ENCODE results near the gene FBXO39. TPM values are rescaled to one million over a fixed set of nuclear protein-coding genes. Genes with fewer than 3 reads are reported as not detected.
"Not testable (repeated sequence)": the region's sequence is repeated elsewhere in the genome, so short reads cannot be mapped to it uniquely, and the experiment has no call there.

The FBXO39 gene
- total RNA-seq, 1 donor from 2014 or later, result not detected

DNA sequence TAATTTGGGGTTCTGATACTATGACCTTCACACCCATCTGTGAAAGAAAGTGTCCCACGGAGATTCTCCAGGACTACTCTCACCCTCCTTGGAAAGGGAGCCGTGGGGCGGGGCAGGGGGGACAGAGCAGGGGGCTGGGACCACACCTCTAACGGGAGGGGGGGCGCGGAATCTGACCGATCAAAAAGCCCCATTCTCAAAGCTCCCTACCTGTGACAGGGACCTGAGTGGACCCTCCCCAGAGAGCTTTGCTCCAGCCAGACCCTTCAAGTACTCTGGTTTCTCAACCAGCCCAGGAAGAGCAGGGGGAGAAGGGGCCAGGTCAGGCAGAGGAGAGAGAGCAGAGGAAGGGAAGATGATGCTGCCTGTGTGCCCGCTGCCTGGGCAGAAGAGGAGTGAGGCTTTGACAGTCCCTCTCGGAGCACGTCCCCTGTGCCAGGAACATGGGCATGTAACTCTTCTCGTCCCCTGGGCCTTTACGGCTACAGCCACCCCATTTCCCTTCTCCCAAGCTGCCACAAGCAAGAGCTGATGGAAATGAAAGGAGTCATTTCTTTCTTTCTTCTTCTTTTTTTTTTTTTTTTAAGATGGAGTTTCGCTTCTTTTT is 19.5 kb upstream of the FBXO39 start:
- TF ChIP-seq, protein P1, sequence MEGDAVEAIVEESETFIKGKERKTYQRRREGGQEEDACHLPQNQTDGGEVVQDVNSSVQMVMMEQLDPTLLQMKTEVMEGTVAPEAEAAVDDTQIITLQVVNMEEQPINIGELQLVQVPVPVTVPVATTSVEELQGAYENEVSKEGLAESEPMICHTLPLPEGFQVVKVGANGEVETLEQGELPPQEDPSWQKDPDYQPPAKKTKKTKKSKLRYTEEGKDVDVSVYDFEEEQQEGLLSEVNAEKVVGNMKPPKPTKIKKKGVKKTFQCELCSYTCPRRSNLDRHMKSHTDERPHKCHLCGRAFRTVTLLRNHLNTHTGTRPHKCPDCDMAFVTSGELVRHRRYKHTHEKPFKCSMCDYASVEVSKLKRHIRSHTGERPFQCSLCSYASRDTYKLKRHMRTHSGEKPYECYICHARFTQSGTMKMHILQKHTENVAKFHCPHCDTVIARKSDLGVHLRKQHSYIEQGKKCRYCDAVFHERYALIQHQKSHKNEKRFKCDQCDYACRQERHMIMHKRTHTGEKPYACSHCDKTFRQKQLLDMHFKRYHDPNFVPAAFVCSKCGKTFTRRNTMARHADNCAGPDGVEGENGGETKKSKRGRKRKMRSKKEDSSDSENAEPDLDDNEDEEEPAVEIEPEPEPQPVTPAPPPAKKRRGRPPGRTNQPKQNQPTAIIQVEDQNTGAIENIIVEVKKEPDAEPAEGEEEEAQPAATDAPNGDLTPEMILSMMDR (IDR thresholded peaks at IDR 0.05; ENCODE audit: unreplicated experiment), result no peak
- DNase-seq (ENCODE audit: low spot score, unreplicated experiment), result no peak
- no peaks in the 10 kb centered on the region for H3K36me3 Mint-ChIP-seq (ENCODE audit: insufficient read depth)
- H3K4me1 Mint-ChIP-seq (ENCODE audit: low read depth), result no peaks in the 10 kb centered on the region
- H3K9me3 Mint-ChIP-seq (ENCODE audit: low read depth), result no peaks in the 10 kb centered on the region
- H3K27me3 Mint-ChIP-seq, result peaks cover 18% of the 10 kb centered on the region
- H3K4me3 Mint-ChIP-seq (ENCODE audit: low read depth), result no peak overlapping the region
- no peak overlapping the region for H3K27ac Mint-ChIP-seq

DNA sequence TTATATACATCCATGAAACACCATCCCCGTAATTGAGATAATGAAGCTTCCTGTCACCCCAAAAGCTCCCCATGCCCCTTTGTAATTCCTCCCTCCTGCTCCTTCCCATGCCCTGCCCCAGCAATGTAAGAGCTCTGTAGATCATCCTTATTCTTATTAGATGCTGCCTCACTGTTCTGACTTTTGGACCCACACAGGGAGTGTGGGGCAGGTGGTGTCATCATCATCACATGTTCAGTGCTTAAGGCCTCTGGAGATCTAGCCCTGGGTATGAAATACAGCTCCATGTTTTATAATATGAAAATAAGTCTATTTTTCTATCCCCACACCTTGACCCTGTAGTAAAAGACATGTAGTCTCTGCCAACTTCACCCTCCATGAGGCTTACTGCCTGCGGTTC is 18.3 kb upstream of the FBXO39 start:
- Mint-ChIP-seq H3K4me3 (ENCODE audit: low read depth) (no peak overlapping the region), H3K27me3 (peaks cover 22% of the 10 kb centered on the region), H3K36me3 (ENCODE audit: insufficient read depth) (no peaks in the 10 kb centered on the region), H3K4me1 (ENCODE audit: low read depth) (no peaks in the 10 kb centered on the region), H3K27ac (no peak overlapping the region), H3K9me3 (ENCODE audit: low read depth) (no peaks in the 10 kb centered on the region)
- TF ChIP-seq, protein P1 (IDR thresholded peaks at IDR 0.05; ENCODE audit: unreplicated experiment), result no peak
- DNase-seq (ENCODE audit: low spot score, unreplicated experiment), result no peak

DNA sequence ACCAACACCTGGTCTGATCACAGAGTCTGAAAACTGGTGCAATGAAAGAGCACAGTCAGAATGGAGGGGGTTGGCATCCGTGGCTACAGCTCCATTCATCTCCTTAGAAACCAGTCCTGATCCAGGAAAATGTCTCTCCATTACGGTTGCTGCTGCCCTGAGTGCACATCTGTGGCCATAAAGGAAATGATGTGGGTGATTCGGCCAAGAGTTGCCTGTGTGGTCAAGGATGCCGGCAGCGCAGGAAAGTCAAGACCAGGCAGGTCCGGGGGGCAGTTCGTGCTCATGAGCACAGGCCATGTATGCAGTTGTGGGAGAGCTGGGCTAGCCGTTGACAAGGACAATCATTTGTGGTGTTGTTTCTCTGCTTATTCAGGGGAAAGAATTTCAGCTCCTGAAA is 14.2 kb upstream of the FBXO39 start:
- Mint-ChIP-seq H3K9me3 (ENCODE audit: low read depth) (peaks cover 4% of the 10 kb centered on the region), H3K4me3 (ENCODE audit: low read depth) (no peak overlapping the region), H3K4me1 (ENCODE audit: low read depth) (no peaks in the 10 kb centered on the region), H3K27ac (no peak overlapping the region), H3K36me3 (ENCODE audit: insufficient read depth) (no peaks in the 10 kb centered on the region), H3K27me3 (peaks cover 23% of the 10 kb centered on the region)
- TF ChIP-seq, protein P1 (IDR thresholded peaks at IDR 0.05; ENCODE audit: unreplicated experiment), result no peak
- no peak for DNase-seq (ENCODE audit: low spot score, unreplicated experiment)

DNA sequence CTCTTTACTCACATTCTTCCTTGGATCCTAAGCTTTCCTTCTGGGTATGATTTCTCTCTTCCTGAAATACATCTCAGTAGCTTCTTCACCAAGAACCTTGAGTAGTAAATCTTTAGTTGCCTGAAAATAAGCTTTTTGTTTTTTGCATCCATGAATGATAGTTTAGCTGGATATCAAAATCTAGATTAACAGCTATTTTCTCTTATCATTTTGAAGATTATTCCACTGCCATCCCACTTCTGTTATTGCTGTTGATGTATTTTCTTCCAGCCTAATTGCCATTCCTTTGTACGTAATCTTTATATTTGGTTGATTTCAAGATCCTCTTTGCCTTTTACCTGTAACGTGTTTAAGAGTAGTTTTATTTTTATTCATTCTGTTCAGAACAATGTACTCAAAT is 7.6 kb upstream of the FBXO39 start:
- H3K4me1 Mint-ChIP-seq (ENCODE audit: low read depth), result no peaks in the 10 kb centered on the region
- peaks cover 16% of the 10 kb centered on the region for H3K27me3 Mint-ChIP-seq
- H3K27ac Mint-ChIP-seq, result no peak overlapping the region
- TF ChIP-seq, protein P1 (IDR thresholded peaks at IDR 0.05; ENCODE audit: unreplicated experiment), result no peak
- peaks cover 15% of the 10 kb centered on the region for H3K9me3 Mint-ChIP-seq (ENCODE audit: low read depth)
- no peak overlapping the region for H3K4me3 Mint-ChIP-seq (ENCODE audit: low read depth)
- H3K36me3 Mint-ChIP-seq (ENCODE audit: insufficient read depth), result peaks cover 4% of the 10 kb centered on the region
- DNase-seq (ENCODE audit: low spot score, unreplicated experiment), result no peak

DNA sequence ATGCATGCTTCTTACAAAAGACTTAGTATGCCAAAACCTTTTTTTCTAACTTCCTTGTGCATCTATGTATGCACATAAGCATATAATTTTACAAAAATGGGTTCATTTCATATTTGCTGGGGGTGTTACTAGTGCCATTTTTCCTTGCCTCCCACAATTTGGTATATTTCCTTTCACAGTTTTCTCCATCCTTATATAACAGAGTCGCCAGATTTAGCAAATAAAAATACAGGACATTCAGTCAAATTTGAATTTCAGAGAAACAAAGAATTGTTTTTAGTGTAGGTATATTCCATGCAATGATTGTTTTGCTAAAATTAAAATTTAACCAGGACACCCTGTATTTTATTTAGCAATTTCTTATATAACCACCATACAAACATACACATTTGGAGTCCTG is 4.0 kb upstream of the FBXO39 start:
- H3K27me3 Mint-ChIP-seq, result peaks cover 35% of the 10 kb centered on the region
- H3K4me3 Mint-ChIP-seq (ENCODE audit: low read depth), result no peak overlapping the region
- H3K27ac Mint-ChIP-seq, result no peak overlapping the region

DNA sequence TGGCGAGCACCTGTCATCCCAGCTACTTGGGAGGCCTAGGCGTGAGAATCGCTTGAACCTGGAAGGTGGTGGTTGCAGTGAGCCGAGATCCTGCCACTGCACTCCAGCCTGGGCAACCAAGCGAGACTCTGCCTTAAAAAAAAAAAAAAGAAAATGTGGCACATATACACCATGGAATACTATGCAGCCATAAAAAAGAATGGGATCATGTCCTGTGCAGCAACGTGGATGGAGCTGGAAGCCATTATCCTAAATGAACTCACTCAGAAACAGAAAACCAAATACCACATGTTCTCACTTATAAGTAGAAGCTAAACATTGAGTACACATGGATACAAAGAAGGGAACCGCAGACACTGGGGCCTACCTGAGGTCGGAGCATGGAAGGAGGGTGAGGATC is 1.1 kb upstream of the FBXO39 start:
- not testable (repeated sequence) for H3K36me3 Mint-ChIP-seq (ENCODE audit: insufficient read depth); DNase-seq (ENCODE audit: low spot score, unreplicated experiment); H3K9me3 Mint-ChIP-seq (ENCODE audit: low read depth); H3K27ac Mint-ChIP-seq; H3K4me3 Mint-ChIP-seq (ENCODE audit: low read depth); H3K4me1 Mint-ChIP-seq (ENCODE audit: low read depth)
- H3K27me3 Mint-ChIP-seq, result peaks cover 56% of the 10 kb centered on the region

More for the DNA sequence above, 4.0 kb upstream of the FBXO39 start:
- Mint-ChIP-seq H3K9me3 (ENCODE audit: low read depth) (peaks cover 20% of the 10 kb centered on the region), H3K4me1 (ENCODE audit: low read depth) (no peaks in the 10 kb centered on the region), H3K36me3 (ENCODE audit: insufficient read depth) (peaks cover 6% of the 10 kb centered on the region)
- TF ChIP-seq, protein P1 (IDR thresholded peaks at IDR 0.05; ENCODE audit: unreplicated experiment), result no peak
- no peak for DNase-seq (ENCODE audit: low spot score, unreplicated experiment)

Measured in progenitor cell of endocrine pancreas (in vitro differentiated cells).